ENCODE measurements around the gene PKNOX2. TPM values are rescaled to one million over a fixed set of nuclear protein-coding genes. Genes with fewer than 3 reads are reported as not detected.

PKNOX2 gene
- total RNA-seq, 1 donor from 2014 or later: not detected

- DNase-seq (ENCODE audit: low read depth): no peak
Observed at GRCh38 chr11:125233736-125234275, 69.3 kb downstream of the PKNOX2 start.

GRCh38 chr11:125235071-125235471, 70.5 kb downstream of the PKNOX2 start:
- peak; percentile 13 for DNase-seq (ENCODE audit: low read depth)

GRCh38 chr11:125236072-125236825, 71.7 kb downstream of the PKNOX2 start:
- DNase-seq (ENCODE audit: low read depth): no peak

- no peak for DNase-seq (ENCODE audit: low read depth)
Observed at GRCh38 chr11:125239585-125240560, 75.3 kb downstream of the PKNOX2 start.

GRCh38 chr11:125241104-125241503, 76.6 kb downstream of the PKNOX2 start:
- DNase-seq (ENCODE audit: low read depth): no peak

GRCh38 chr11:125242141-125242775, 77.7 kb downstream of the PKNOX2 start:
- DNase-seq (ENCODE audit: low read depth): no peak

GRCh38 chr11:125244166-125244565, 79.6 kb downstream of the PKNOX2 start:
- no peak for DNase-seq (ENCODE audit: low read depth)

GRCh38 chr11:125245299-125245698, 80.7 kb downstream of the PKNOX2 start:
- DNase-seq (ENCODE audit: low read depth): no peak

- no peak for DNase-seq (ENCODE audit: low read depth)
Observed at GRCh38 chr11:125247431-125247830, 82.9 kb downstream of the PKNOX2 start.

GRCh38 chr11:125250318-125251213, 86.0 kb downstream of the PKNOX2 start:
- no peak for DNase-seq (ENCODE audit: low read depth)

- no peak for DNase-seq (ENCODE audit: low read depth)
Observed at GRCh38 chr11:125251214-125251545, 86.6 kb downstream of the PKNOX2 start.

GRCh38 chr11:125251956-125252355, 87.4 kb downstream of the PKNOX2 start:
- no peak for DNase-seq (ENCODE audit: low read depth)

- DNase-seq (ENCODE audit: low read depth): no peak
Observed at GRCh38 chr11:125253289-125253688, 88.7 kb downstream of the PKNOX2 start.

GRCh38 chr11:125253795-125254525, 89.4 kb downstream of the PKNOX2 start:
- DNase-seq (ENCODE audit: low read depth): no peak

GRCh38 chr11:125256541-125257189, 92.1 kb downstream of the PKNOX2 start:
- DNase-seq (ENCODE audit: low read depth): no peak

- DNase-seq (ENCODE audit: low read depth): no peak
Observed at GRCh38 chr11:125257190-125257579, 92.6 kb downstream of the PKNOX2 start.

GRCh38 chr11:125257751-125258150, 93.2 kb downstream of the PKNOX2 start:
- no peak for DNase-seq (ENCODE audit: low read depth)

- no peak for DNase-seq (ENCODE audit: low read depth)
Observed at GRCh38 chr11:125258291-125259032, 93.9 kb downstream of the PKNOX2 start.

- DNase-seq (ENCODE audit: low read depth): no peak
Observed at GRCh38 chr11:125261588-125261987, 97.0 kb downstream of the PKNOX2 start.
